HEK293 (cell line): ENCODE results near the gene ARPC2.
"Not testable (repeated sequence)": the region's sequence is repeated elsewhere in the genome, so short reads cannot be mapped to it uniquely, and the experiment has no call there.

ENCODE experiments used
- CTCF ChIA-PET: fragments of 350-600 bp; formaldehyde crosslinking; extraction: SDS; loops from one replicate; lab custom pipeline; 2021; ENCODE audit warnings: antibody characterized with exemption; lab: Yijun Ruan, JAX
- POLR2A ChIA-PET: fragments of 300-600 bp; formaldehyde crosslinking; extraction: SDS; loops from one replicate; lab custom pipeline; 2020; ENCODE audit warnings: antibody characterized with exemption, inconsistent platforms; lab: Yijun Ruan, JAX
- H3K27ac ChIP-seq: fragments of 200-500 bp; sonication (Bioruptor generic); 2 replicates; pipeline ENCODE4 v1.5.1; 2014; ENCODE audit warnings: low read depth, low read length, control low read depth, inconsistent platforms; ENCODE audit errors: extremely low read depth
- H3K36me3 ChIP-seq, 2 experiments: fragments of 200-500 bp in 1 of 2; sonication (Bioruptor generic) in 1 of 2; 1 replicate in 1 of 2; 2 replicates in 1 of 2; pipeline ENCODE4 v1.5.1; 2014 to 2017; ENCODE audit warnings: inconsistent platforms in 2 of 2, low read length in 2 of 2; ENCODE audit not compliant: control insufficient read depth in 2 of 2, insufficient read depth in 1 of 2
- H3K4me1 ChIP-seq: fragments of 200-500 bp; sonication (Bioruptor generic); 2 replicates; pipeline ENCODE4 v1.5.1; 2014; ENCODE audit warnings: mild to moderate bottlenecking, low read length, inconsistent platforms; ENCODE audit not compliant: control insufficient read depth, insufficient read depth
- H3K4me3 ChIP-seq: 2 replicates; pipeline ENCODE4 v1.5.1; 2011; ENCODE audit warnings: low read depth, mild to moderate bottlenecking, control low read depth, low read length, moderate library complexity
- H3K9me3 ChIP-seq: fragments of 200-500 bp; sonication (Bioruptor generic); 2 replicates; pipeline ENCODE4 v1.5.1; 2014; ENCODE audit warnings: low read depth, low read length, inconsistent platforms; ENCODE audit not compliant: control insufficient read depth, insufficient read depth
- RBAK ChIP-seq: fragments of 450-650 bp; formaldehyde crosslinking; IDR thresholded peaks from 2 replicates; pipeline ENCODE4 v1.5.1; 2016; ENCODE audit warnings: missing biosample characterization, missing genetic modification characterization
- ZBTB8A ChIP-seq: fragments of 450-650 bp; formaldehyde crosslinking; IDR thresholded peaks from 2 replicates; pipeline ENCODE4 v1.5.1; 2016; ENCODE audit warnings: missing biosample characterization, missing genetic modification characterization
- ZNF121 ChIP-seq: fragments of 450-650 bp; formaldehyde crosslinking; IDR thresholded peaks from 2 replicates; pipeline ENCODE4 v1.5.1; 2016; ENCODE audit warnings: missing biosample characterization, missing genetic modification characterization
- ZNF202 ChIP-seq: fragments of 450-650 bp; formaldehyde crosslinking; IDR thresholded peaks from 2 replicates; pipeline ENCODE4 v1.5.1; 2016; ENCODE audit warnings: missing biosample characterization, missing genetic modification characterization, borderline replicate concordance
- ZNF266 ChIP-seq: fragments of 450-650 bp; formaldehyde crosslinking; IDR thresholded peaks from 2 replicates; pipeline ENCODE4 v1.5.1; 2016; ENCODE audit warnings: missing biosample characterization, missing genetic modification characterization, low read depth
- ZNF280D ChIP-seq: fragments of 450-650 bp; formaldehyde crosslinking; IDR thresholded peaks from 2 replicates; pipeline ENCODE4 v1.5.1; 2016; ENCODE audit warnings: missing biosample characterization, missing genetic modification characterization
- ZNF366 ChIP-seq: fragments of 450-650 bp; formaldehyde crosslinking; conservative IDR thresholded peaks from 2 replicates; pipeline ENCODE4 v1.5.1; 2016; ENCODE audit warnings: missing biosample characterization, missing genetic modification characterization
- ZNF394 ChIP-seq: fragments of 450-650 bp; formaldehyde crosslinking; IDR thresholded peaks from 2 replicates; pipeline ENCODE4 v1.5.1; 2016; ENCODE audit warnings: missing biosample characterization, missing genetic modification characterization, mild to moderate bottlenecking, moderate library complexity, borderline replicate concordance
- ZNF404 ChIP-seq: fragments of 450-650 bp; formaldehyde crosslinking; IDR thresholded peaks from 2 replicates; pipeline ENCODE4 v1.5.1; 2017; ENCODE audit warnings: missing biosample characterization, missing genetic modification characterization
- ZNF426 ChIP-seq: fragments of 450-650 bp; formaldehyde crosslinking; IDR thresholded peaks from 2 replicates; pipeline ENCODE4 v1.5.1; 2017; ENCODE audit warnings: missing biosample characterization, missing genetic modification characterization, mild to moderate bottlenecking, inconsistent platforms, moderate library complexity
- ZNF433 ChIP-seq: fragments of 450-650 bp; formaldehyde crosslinking; IDR thresholded peaks from 2 replicates; pipeline ENCODE4 v1.5.1; 2016; ENCODE audit warnings: missing biosample characterization, missing genetic modification characterization, low read depth
- ZNF555 ChIP-seq: fragments of 450-650 bp; formaldehyde crosslinking; conservative IDR thresholded peaks from 2 replicates; pipeline ENCODE4 v1.5.1; 2017; ENCODE audit warnings: missing biosample characterization, mild to moderate bottlenecking, missing genetic modification characterization, inconsistent platforms
- ZNF558 ChIP-seq: fragments of 450-650 bp; formaldehyde crosslinking; IDR thresholded peaks from 2 replicates; pipeline ENCODE4 v1.5.1; 2016; ENCODE audit warnings: missing biosample characterization, missing genetic modification characterization
- ZNF560 ChIP-seq: fragments of 450-650 bp; formaldehyde crosslinking; IDR thresholded peaks from 2 replicates; pipeline ENCODE4 v1.5.1; 2017; ENCODE audit warnings: missing biosample characterization, missing genetic modification characterization, borderline replicate concordance
- ZNF623 ChIP-seq: fragments of 450-650 bp; formaldehyde crosslinking; IDR thresholded peaks from 2 replicates; pipeline ENCODE4 v1.5.1; 2016; ENCODE audit warnings: missing biosample characterization, missing genetic modification characterization
- ZNF629 ChIP-seq: fragments of 450-650 bp; formaldehyde crosslinking; IDR thresholded peaks from 2 replicates; pipeline ENCODE4 v1.5.1; 2017; ENCODE audit warnings: missing biosample characterization, missing genetic modification characterization
- ZNF654 ChIP-seq: fragments of 450-650 bp; formaldehyde crosslinking; IDR thresholded peaks from 2 replicates; pipeline ENCODE4 v1.5.1; 2016; ENCODE audit warnings: low read depth, missing biosample characterization, missing genetic modification characterization
- ZNF664 ChIP-seq: fragments of 450-650 bp; formaldehyde crosslinking; IDR thresholded peaks from 2 replicates; pipeline ENCODE4 v1.5.1; 2016; ENCODE audit warnings: missing biosample characterization, missing genetic modification characterization
- ZNF791 ChIP-seq: fragments of 450-650 bp; formaldehyde crosslinking; IDR thresholded peaks from 2 replicates; pipeline ENCODE4 v1.5.1; 2016; ENCODE audit warnings: missing biosample characterization, missing genetic modification characterization
- TF ChIP-seq, protein P1 (sequence below): fragments of 450-650 bp; formaldehyde crosslinking; conservative IDR thresholded peaks from 2 replicates; pipeline ENCODE4 v1.5.1; 2016; ENCODE audit warnings: low read depth, missing biosample characterization, missing genetic modification characterization
- TF ChIP-seq, protein P2 (sequence below): fragments of 450-650 bp; formaldehyde crosslinking; conservative IDR thresholded peaks from 2 replicates; pipeline ENCODE4 v1.5.1; 2016; ENCODE audit warnings: low read depth, missing biosample characterization, missing genetic modification characterization

Gene ARPC2

DNA sequence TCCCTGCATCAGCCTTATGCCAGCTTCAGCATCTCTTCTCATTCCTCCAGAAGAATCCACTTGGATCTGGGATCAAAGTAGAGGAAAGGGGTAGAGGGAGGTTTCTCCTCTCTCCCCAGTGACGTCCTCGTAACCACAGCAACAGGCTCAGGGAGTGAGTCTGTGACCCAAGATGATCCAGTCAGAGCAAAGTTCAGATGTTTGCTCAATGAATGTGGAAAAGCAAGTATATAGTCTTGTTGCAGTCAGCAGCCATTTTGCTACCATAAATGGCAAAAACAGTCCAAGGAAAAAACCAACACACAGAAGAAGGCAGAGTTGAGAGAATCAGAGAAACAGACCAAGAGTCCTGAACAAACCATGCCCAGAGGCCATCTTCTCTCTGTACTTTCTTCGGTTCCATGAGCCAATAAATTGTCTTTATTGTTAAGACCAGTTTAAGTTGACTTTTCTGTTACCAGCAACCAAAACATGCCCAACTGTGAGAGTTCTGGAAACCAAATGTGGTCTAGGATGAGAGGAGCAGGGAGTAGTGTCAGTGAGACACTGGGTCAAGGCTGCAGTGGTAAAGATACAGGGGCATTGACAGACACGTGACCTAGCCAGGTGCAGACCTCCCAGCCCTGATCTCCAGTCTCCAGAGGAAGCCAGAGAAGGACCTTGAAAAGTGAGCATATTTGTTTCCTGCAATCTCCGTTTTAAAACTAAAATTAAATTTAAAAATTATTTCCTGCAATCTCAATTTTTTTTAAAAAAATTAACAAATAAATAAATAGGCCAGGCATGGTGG is 47.0 kb upstream of the ARPC2 start (continued):
- TF ChIP-seq ZNF280D (tag by site-specific recombination) (no peak), ZNF654 (tag by site-specific recombination) (no peak)
- TF ChIP-seq, all 188 proteins: peak for 0

GRCh38 chr2:218171744-218172143 is 45.2 kb upstream of the ARPC2 start:
- H3K4me3 ChIP-seq, H3K27ac ChIP-seq, POLR2A ChIA-PET, H3K36me3 ChIP-seq, H3K9me3 ChIP-seq, H3K4me1 ChIP-seq: not testable (repeated sequence)
- CTCF ChIA-PET = interaction anchor here (0.6 to 2.0 kb wide), 7 partner anchors 9 to 824 kb away, joined by 3 to 6 read pairs (median 3); no protein-coding TSS in a partner anchor
- 0 out of 2 replicates have a peak, but pooled peaks have one; percentile 48 for TF ChIP-seq ZNF558 (tag by site-specific recombination)
- peak; percentile 64; the same call in 1 of the 2 replicates for TF ChIP-seq ZNF404 (tag by site-specific recombination)
- peak; percentile 50; the same call in 1 of the 2 replicates for TF ChIP-seq ZNF664 (tag by site-specific recombination)
- TF ChIP-seq ZNF366 (tag by site-specific recombination) = peak; percentile 73
- TF ChIP-seq ZNF202 (tag by site-specific recombination) = peak; percentile 65; the same call in 1 of the 2 replicates
- 0 out of 2 replicates have a peak, but pooled peaks have one; percentile 46 for TF ChIP-seq RBAK (tag by site-specific recombination)
- TF ChIP-seq ZNF791 (tag by site-specific recombination) = 0 out of 2 replicates have a peak, but pooled peaks have one; percentile 28
- peak; percentile 65 for TF ChIP-seq ZNF623 (tag by site-specific recombination)
- peak; percentile 42; the same call in 1 of the 2 replicates for TF ChIP-seq ZNF629
- 0 out of 2 replicates have a peak, but pooled peaks have one; percentile 59 for TF ChIP-seq ZNF433 (tag by site-specific recombination)
- TF ChIP-seq ZNF560 (tag by site-specific recombination) = 0 out of 2 replicates have a peak, but pooled peaks have one; percentile 39
- peak; percentile 31 for TF ChIP-seq ZNF654 (tag by site-specific recombination)
- TF ChIP-seq, protein P1, sequence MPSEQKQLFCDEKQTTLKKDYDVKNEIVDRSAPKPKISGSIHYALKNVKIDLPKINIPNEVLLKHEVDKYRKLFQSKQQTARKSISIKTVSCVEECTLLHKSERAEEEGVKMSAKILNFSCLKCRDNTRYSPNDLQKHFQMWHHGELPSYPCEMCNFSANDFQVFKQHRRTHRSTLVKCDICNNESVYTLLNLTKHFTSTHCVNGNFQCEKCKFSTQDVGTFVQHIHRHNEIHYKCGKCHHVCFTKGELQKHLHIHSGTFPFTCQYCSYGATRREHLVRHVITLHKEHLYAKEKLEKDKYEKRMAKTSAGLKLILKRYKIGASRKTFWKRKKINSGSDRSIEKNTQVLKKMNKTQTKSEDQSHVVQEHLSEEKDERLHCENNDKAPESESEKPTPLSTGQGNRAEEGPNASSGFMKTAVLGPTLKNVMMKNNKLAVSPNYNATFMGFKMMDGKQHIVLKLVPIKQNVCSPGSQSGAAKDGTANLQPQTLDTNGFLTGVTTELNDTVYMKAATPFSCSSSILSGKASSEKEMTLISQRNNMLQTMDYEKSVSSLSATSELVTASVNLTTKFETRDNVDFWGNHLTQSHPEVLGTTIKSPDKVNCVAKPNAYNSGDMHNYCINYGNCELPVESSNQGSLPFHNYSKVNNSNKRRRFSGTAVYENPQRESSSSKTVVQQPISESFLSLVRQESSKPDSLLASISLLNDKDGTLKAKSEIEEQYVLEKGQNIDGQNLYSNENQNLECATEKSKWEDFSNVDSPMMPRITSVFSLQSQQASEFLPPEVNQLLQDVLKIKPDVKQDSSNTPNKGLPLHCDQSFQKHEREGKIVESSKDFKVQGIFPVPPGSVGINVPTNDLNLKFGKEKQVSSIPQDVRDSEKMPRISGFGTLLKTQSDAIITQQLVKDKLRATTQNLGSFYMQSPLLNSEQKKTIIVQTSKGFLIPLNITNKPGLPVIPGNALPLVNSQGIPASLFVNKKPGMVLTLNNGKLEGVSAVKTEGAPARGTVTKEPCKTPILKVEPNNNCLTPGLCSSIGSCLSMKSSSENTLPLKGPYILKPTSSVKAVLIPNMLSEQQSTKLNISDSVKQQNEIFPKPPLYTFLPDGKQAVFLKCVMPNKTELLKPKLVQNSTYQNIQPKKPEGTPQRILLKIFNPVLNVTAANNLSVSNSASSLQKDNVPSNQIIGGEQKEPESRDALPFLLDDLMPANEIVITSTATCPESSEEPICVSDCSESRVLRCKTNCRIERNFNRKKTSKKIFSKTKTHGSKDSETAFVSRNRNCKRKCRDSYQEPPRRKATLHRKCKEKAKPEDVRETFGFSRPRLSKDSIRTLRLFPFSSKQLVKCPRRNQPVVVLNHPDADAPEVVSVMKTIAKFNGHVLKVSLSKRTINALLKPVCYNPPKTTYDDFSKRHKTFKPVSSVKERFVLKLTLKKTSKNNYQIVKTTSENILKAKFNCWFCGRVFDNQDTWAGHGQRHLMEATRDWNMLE (tag by site-specific recombination) = peak; percentile 82
- TF ChIP-seq ZNF266 (tag by site-specific recombination) = 0 out of 2 replicates have a peak, but pooled peaks have one; percentile 41
- TF ChIP-seq ZNF121 (tag by site-specific recombination) = 0 out of 2 replicates have a peak, but pooled peaks have one; percentile 53
- peak; percentile 91 for TF ChIP-seq ZNF394 (tag by site-specific recombination)
- TF ChIP-seq ZNF426 (tag by site-specific recombination) = peak; percentile 80
- TF ChIP-seq ZBTB8A (tag by site-specific recombination) = peak; percentile 59; the same call in 1 of the 2 replicates
- TF ChIP-seq, protein P2, sequence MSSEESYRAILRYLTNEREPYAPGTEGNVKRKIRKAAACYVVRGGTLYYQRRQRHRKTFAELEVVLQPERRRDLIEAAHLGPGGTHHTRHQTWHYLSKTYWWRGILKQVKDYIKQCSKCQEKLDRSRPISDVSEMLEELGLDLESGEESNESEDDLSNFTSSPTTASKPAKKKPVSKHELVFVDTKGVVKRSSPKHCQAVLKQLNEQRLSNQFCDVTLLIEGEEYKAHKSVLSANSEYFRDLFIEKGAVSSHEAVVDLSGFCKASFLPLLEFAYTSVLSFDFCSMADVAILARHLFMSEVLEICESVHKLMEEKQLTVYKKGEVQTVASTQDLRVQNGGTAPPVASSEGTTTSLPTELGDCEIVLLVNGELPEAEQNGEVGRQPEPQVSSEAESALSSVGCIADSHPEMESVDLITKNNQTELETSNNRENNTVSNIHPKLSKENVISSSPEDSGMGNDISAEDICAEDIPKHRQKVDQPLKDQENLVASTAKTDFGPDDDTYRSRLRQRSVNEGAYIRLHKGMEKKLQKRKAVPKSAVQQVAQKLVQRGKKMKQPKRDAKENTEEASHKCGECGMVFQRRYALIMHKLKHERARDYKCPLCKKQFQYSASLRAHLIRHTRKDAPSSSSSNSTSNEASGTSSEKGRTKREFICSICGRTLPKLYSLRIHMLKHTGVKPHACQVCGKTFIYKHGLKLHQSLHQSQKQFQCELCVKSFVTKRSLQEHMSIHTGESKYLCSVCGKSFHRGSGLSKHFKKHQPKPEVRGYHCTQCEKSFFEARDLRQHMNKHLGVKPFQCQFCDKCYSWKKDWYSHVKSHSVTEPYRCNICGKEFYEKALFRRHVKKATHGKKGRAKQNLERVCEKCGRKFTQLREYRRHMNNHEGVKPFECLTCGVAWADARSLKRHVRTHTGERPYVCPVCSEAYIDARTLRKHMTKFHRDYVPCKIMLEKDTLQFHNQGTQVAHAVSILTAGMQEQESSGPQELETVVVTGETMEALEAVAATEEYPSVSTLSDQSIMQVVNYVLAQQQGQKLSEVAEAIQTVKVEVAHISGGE = peak; percentile 67
- TF ChIP-seq ZNF555 = peak; percentile 82
